ENCODE data around the gene ENOX1. TPM values are rescaled to one million over a fixed set of nuclear protein-coding genes. Genes with fewer than 3 reads are reported as not detected.

The ENOX1 gene
- total and polyA plus RNA-seq, 2 of the 13 experiments (the other 11 are each of a cell fraction or from before 2014, with no cell fraction given), result not detected

DNA sequence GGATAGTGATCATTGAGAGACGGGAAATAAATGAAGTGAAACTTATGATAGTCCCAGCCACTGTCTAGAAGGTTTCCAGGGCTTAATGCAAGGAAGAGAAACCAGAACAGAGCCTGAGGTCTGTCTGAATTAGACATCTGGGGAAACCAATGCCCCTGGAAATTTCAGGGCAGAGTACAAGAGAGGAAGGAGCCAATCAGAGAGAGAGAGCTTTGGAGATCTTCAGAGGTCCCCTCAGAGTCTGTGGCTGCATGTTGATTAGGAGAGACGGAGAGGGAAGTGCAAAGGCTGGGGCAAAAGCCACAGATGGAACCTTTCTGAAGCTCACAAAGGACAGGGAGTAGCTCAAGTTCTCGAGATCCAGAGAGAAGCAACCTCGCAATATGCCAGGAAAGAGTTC lies 385.4 kb downstream of the ENOX1 start:
- Histone ChIP-seq H3K36me3 (replicated peaks in 1 of 2; ENCODE audit: control insufficient read depth in 1 of 2, insufficient read depth in 2 of 2, low read length in 2 of 2) (no peaks in the 10 kb centered on the region), H3K4me3 (replicated peaks in 1 of 3; ENCODE audit: insufficient read depth in 1 of 3, low read depth in 2 of 3, low read length in 3 of 3) (no peak overlapping the region), H3K79me2 (ENCODE audit: insufficient read depth, low read length) (no peaks in the 10 kb centered on the region), H3K27ac (ENCODE audit: extremely low read length, insufficient read depth, low read length) (no peak overlapping the region), H4K20me1 (ENCODE audit: insufficient read depth, low read length) (no peaks in the 10 kb centered on the region), H3K4me2 (ENCODE audit: low read depth, low read length) (no peak overlapping the region), H3K4me1 (ENCODE audit: insufficient read depth, low read length) (no peaks in the 10 kb centered on the region), H3K9ac (ENCODE audit: insufficient read depth, low read depth, low read length) (no peak overlapping the region), H3K27me3 (ENCODE audit: control insufficient read depth in 1 of 2, insufficient read depth in 2 of 2, low read length in 2 of 2) (no peaks in the 10 kb centered on the region), H2AFZ (ENCODE audit: low read length) (no peak overlapping the region), H3K9me3 (ENCODE audit: low read length) (no peaks in the 10 kb centered on the region; the same call in 1 of the 2 replicates)
- ATAC-seq (no peak), DNase-seq (ENCODE audit: low spot score) (no peak), FAIRE-seq (no peak)
- in situ Hi-C loops (cut with HindIII; ENCODE audit: extremely low pct_ligation_motif_present, low pct_unique_long_range_greater_than_20kb) (no loop called here), intact Hi-C loops (cut with micrococcal nuclease; ENCODE audit: unreplicated experiment) (no loop called here)
- TF ChIP-seq, protein P1, sequence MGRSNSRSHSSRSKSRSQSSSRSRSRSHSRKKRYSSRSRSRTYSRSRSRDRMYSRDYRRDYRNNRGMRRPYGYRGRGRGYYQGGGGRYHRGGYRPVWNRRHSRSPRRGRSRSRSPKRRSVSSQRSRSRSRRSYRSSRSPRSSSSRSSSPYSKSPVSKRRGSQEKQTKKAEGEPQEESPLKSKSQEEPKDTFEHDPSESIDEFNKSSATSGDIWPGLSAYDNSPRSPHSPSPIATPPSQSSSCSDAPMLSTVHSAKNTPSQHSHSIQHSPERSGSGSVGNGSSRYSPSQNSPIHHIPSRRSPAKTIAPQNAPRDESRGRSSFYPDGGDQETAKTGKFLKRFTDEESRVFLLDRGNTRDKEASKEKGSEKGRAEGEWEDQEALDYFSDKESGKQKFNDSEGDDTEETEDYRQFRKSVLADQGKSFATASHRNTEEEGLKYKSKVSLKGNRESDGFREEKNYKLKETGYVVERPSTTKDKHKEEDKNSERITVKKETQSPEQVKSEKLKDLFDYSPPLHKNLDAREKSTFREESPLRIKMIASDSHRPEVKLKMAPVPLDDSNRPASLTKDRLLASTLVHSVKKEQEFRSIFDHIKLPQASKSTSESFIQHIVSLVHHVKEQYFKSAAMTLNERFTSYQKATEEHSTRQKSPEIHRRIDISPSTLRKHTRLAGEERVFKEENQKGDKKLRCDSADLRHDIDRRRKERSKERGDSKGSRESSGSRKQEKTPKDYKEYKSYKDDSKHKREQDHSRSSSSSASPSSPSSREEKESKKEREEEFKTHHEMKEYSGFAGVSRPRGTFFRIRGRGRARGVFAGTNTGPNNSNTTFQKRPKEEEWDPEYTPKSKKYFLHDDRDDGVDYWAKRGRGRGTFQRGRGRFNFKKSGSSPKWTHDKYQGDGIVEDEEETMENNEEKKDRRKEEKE (IDR thresholded peaks at IDR 0.05), result no peak
- TF ChIP-seq ZEB1 (IDR thresholded peaks at IDR 0.05; ENCODE audit: insufficient replicate concordance, low read depth) (no peak), NFYB (CRISPR knock-in tag; IDR thresholded peaks at IDR 0.05) (no peak)
- TF ChIP-seq, protein P2, sequence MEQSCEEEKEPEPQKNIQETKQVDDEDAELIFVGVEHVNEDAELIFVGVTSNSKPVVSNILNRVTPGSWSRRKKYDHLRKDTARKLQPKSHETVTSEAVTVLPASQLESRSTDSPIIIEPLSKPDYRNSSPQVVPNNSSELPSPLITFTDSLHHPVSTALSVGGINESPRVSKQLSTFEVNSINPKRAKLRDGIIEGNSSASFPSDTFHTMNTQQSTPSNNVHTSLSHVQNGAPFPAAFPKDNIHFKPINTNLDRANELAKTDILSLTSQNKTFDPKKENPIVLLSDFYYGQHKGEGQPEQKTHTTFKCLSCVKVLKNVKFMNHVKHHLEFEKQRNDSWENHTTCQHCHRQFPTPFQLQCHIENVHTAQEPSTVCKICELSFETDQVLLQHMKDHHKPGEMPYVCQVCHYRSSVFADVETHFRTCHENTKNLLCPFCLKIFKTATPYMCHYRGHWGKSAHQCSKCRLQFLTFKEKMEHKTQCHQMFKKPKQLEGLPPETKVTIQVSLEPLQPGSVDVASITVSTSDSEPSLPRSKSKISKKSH (CRISPR knock-in tag; IDR thresholded peaks at IDR 0.05; ENCODE audit: borderline replicate concordance), result no peak
- 2% methylated on average over 4 of the region's 4 CpGs for WGBS (ENCODE audit: low lambda C conversion rate)
- POLR2A ChIA-PET, result no interaction called here
- CTCF ChIA-PET (ENCODE audit: low intra/inter-chr PET ratio, low total read pairs), result no interaction called here
- BruUV-seq (replicated peaks), result no TSS peak

Measured in HepG2 (cell line).